Right cardiac atrium (tissue), 5 donors: ENCODE results near the gene CDK11A. TPM values are rescaled to one million over a fixed set of nuclear protein-coding genes. Genes with fewer than 3 reads are reported as not detected.
"Not testable (repeated sequence)": the region's sequence is repeated elsewhere in the genome, so short reads cannot be mapped to it uniquely, and the experiment has no call there.

Experiments used
- ATAC-seq, 2 donors: fragments of 200-7000 bp; cut with Tn5 transposase; one replicate each; pipeline versions ENCODE4 v1.8.0 to v1.9.1; 2020; ENCODE audit warnings: moderate library complexity in 2 of 2, mild to moderate bottlenecking in 1 of 2
- DNase-seq, 3 donors: peaks; one replicate each; pipeline ENCODE4 v3.0.0-alpha.2; 2020
- H3K27ac ChIP-seq: one replicate; pipeline ENCODE4 v1.5.1; 2013; ENCODE audit warnings: mild to moderate bottlenecking, low read length, control low read depth, moderate library complexity
- H3K27me3 ChIP-seq: one replicate; pipeline ENCODE4 v1.6.1; 2013; ENCODE audit not compliant: control insufficient read depth, insufficient read depth
- H3K4me1 ChIP-seq: one replicate; pipeline ENCODE4 v1.6.1; 2013; ENCODE audit warnings: low read length; ENCODE audit not compliant: control insufficient read depth, insufficient read depth
- H3K4me3 ChIP-seq: one replicate; pipeline ENCODE4 v1.5.1; 2013; ENCODE audit warnings: low read length, control low read depth
- H3K9me3 ChIP-seq: one replicate; pipeline ENCODE4 v1.6.1; 2013; ENCODE audit warnings: low read length; ENCODE audit not compliant: control insufficient read depth
- WGBS: extraction: QIAGEN DNeasy Blood & Tissue Kit; methylation state at CpG from one replicate; pipeline ENCODE4 v1.1.7; 2013; 5-methylcytosine and 5-hydroxymethylcytosine counted together
- intact Hi-C, 4 donors: fragments of 100-400 bp; cut with DNase I; formaldehyde crosslinking; loops; one replicate each; pipeline versions ENCODE4 v1.11.0 to v1.14.0; 2022 to 2023
- polyA plus RNA-seq: library from polyadenylated mRNA; stranded (reverse); fragments of 200-250 nt; gene quantifications from one replicate; pipeline ENCODE4 v1.2.3, GENCODE V29; 2013
- total RNA-seq, 4 donors: library from RNA; stranded (reverse); fragmentation: NEBNext Ultra II Directional; extraction: Animal tissue kit (Norgen Biotek cat#: 25700); gene quantifications; one replicate each; pipeline ENCODE4 v1.2.1, GENCODE V29; 2021
- donor health status: healthy with polysubstance abuse.
- donor health status: DM: no; HTN: yes; CAD: no.
- donor health status: DM: no; HTN: no; CAD: no.
- donor health status: DM: no; HTN: yes; CAD: no; lungs with severe emphysema.
- donor health status: DM: yes; HTN: yes; CAD: no.

The CDK11A gene
- total and polyA plus RNA-seq, 5 donors = 16.9 to 25.4 (median 21.6) TPM

DNA sequence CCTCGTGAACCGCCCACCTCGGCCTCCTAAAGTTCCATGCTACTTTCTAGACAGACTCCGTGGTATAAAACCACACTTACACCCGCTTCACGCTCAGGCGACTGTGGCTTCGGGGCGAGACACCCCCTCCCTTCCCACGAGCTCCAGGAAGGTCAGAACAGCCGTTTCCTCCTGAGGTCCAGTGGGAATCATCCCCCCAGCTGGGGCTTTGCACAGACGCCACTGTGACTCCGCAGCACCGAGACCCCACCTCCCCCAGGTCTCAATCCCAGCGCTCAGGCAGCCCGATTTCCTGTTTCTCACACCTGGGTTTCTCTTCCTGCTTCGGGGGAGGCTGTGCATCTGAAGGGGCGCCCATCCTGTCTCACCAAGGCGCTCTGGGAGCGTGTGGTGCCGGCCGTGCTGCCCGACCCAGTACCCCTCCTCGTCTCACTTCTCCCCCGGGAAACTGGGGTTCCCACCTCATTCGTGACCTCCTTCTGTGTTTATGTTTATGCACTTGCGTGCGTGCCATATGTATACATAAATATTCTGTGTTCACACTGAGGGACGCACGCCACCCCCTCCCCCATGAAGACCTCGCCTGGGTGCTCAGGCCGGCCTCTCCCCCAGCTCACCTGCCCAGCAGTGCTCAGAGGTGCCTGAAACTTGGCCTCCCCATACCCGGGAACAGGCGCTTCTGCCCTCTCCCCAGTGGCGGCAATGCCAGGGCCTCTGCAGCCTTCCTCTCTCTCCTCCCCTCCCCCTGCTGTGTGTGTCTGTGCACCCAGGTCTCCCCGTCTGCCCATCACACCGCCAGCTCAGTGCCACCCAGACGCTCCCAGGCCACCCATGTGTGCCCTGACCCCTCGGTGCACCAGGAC lies 46.2 kb downstream of the CDK11A start:
- intact Hi-C loops = no loop called here
- no peak overlapping the region for H3K4me3 ChIP-seq
- DNase-seq (peak in 1 of 3 donors; percentile 52), ATAC-seq (peak; percentile 11 to 20)
- H3K27ac ChIP-seq = peak overlapping the region; percentile 28
- no peaks in the 10 kb centered on the region for H3K4me1 ChIP-seq
- no peaks in the 10 kb centered on the region for H3K27me3 ChIP-seq
- H3K9me3 ChIP-seq = no peaks in the 10 kb centered on the region
- 59% methylated on average over 39 of the region's 39 CpGs for WGBS

GRCh38 chr1:1676087-1676486 lies 48.1 kb downstream of the CDK11A start:
- H3K27ac ChIP-seq, H3K4me3 ChIP-seq, intact Hi-C loops, H3K9me3 ChIP-seq, H3K4me1 ChIP-seq, ATAC-seq, H3K27me3 ChIP-seq: not testable (repeated sequence)
- WGBS = 83% methylated on average over 9 of the region's 21 CpGs
- peak in 1 of 3 donors; percentile 5 for DNase-seq

DNA sequence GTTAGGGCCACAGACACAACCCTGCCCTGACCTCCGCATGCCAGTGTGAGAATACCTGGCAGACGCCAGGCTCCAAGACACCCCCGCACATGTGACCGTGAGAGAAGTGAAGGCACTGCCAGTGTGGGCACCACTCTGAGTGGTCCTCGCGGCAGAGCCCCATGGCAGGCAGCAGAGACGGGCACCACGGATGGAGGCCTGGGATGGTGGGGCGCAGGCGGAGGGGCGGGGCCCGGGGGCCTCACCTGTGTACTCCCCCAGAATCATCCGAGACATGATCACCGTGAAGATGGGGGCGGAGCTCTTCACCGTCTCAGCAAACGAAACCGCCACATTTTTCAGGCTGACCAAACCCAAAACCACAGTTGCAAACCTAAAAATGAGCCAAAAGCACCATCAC lies 48.9 kb downstream of the CDK11A start:
- ATAC-seq, H3K27me3 ChIP-seq, H3K4me1 ChIP-seq, H3K9me3 ChIP-seq, H3K4me3 ChIP-seq, intact Hi-C loops, H3K27ac ChIP-seq: not testable (repeated sequence)
- peak in 1 of 3 donors; percentile 16 for DNase-seq
- WGBS = 94% methylated on average over 15 of the region's 18 CpGs

DNA sequence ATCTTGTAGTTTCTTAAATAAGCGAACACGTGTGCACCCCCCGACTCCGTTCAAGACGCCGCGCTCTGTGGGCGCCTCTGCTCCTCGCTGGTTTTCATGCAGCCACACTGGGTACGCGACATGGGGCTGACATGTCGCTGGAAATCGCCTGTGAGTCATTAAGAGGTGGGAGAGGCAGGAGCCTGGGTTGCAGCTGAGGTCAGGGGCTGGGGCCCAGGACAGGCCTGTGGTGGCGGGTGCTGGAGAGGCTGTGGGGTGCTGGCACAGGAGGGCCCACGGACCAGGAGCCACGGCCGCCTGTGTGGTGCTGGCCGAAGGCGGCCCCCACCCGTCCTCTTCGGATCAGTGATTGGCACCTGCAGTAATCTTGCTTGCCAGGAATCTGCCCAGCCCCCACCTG lies 49.4 kb downstream of the CDK11A start:
- H3K4me1 ChIP-seq, H3K4me3 ChIP-seq, H3K27me3 ChIP-seq, H3K9me3 ChIP-seq, intact Hi-C loops, H3K27ac ChIP-seq, ATAC-seq: not testable (repeated sequence)
- DNase-seq = peak in 1 of 3 donors; percentile 48
- 87% methylated on average over 19 of the region's 21 CpGs for WGBS

- H3K9me3 ChIP-seq = no peaks in the 10 kb centered on the region
- no peak overlapping the region for H3K27ac ChIP-seq
- WGBS = 94% methylated on average over 25 of the region's 25 CpGs
- H3K27me3 ChIP-seq = no peaks in the 10 kb centered on the region
- ATAC-seq (no peak), DNase-seq (peak in 2 of 3 donors; percentile 7 to 23)
- no peak overlapping the region for H3K4me3 ChIP-seq
- no peaks in the 10 kb centered on the region for H3K4me1 ChIP-seq
- intact Hi-C loops = no loop called here
Measured at GRCh38 chr1:1672181-1672965, 51.8 kb downstream of the CDK11A start.

DNA sequence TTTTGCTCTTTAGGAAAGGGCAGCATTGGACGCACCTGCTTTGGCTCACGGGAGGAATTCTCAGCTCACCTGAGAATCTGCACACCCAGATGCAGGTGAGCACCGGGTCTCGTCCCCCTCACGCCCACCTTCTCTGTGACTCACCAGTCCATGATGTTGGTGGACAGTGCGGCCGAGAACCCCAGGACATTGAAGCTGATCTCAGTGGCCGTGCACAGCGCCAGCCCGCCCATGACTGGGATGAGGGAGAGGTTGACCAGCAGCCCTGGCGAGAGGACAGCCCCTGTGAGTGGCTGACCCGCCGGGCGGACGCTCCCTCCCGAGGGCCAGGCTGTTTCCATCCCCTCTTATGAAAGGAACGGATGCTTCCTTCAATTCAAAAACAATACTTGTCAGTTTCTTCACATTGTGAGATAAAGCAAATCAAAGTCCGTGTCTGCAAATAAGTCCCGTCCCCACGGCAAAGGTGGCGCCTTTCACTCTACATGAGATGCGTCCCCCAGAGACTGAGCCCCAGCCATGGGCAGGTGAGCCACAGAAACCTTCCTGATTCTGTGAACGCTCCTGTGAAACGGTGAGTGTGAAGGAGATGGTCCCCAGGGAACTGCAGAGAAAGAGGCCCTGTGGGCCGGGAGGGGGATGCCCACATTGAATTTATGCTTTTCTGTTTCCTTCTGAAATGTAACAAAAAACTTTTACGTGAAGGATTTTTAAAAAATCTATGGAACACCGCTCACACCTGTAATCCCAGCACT lies 52.6 kb downstream of the CDK11A start:
- DNase-seq = peak in 2 of 3 donors; percentile 6 to 48
- intact Hi-C loops = no loop called here
- no peaks in the 10 kb centered on the region for H3K9me3 ChIP-seq
- H3K27ac ChIP-seq = no peak overlapping the region
- H3K4me1 ChIP-seq = no peaks in the 10 kb centered on the region
- no peaks in the 10 kb centered on the region for H3K27me3 ChIP-seq
- no peak overlapping the region for H3K4me3 ChIP-seq
- no peak for ATAC-seq
- WGBS = 81% methylated on average over 27 of the region's 27 CpGs

DNA sequence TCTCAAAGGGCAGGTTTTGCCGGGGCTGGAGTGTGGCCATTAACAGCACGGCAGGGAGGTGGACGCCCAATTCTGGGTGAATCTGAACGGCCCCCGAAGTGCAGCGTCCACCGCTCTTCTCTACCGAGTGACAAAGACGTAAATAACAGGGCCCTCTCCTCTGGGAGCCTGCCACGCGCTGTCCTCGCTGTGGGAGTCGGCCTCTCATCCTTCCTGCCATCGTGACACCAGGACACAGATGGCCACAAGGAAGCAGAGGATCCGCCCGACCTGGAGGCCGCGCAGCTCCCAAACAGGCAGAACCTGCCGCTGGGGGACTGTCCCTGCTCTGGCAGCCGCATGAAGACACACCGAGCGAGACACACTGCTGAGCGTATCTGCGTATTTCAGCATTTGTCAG lies 53.3 kb downstream of the CDK11A start:
- Histone ChIP-seq H3K4me1 (no peaks in the 10 kb centered on the region), H3K27me3 (no peaks in the 10 kb centered on the region), H3K9me3 (no peaks in the 10 kb centered on the region), H3K27ac (no peak overlapping the region), H3K4me3 (no peak overlapping the region)
- DNase-seq = peak in 2 of 3 donors; percentile 8 to 32
- 83% methylated on average over 24 of the region's 24 CpGs for WGBS
- intact Hi-C loops = no loop called here
- ATAC-seq = no peak

- Histone ChIP-seq H3K4me3 (no peak overlapping the region), H3K4me1 (no peaks in the 10 kb centered on the region), H3K27ac (peak overlapping the region; percentile 61), H3K9me3 (no peaks in the 10 kb centered on the region), H3K27me3 (no peaks in the 10 kb centered on the region)
- DNase-seq (peak in 2 of 3 donors; percentile 8 to 44), ATAC-seq (peak in 1 of 2 donors; percentile 49)
- WGBS = 78% methylated on average over 43 of the region's 43 CpGs
- intact Hi-C loops = no loop called here
Measured at GRCh38 chr1:1669468-1670440, 54.4 kb downstream of the CDK11A start.

GRCh38 chr1:1666526-1666925 lies 57.6 kb downstream of the CDK11A start:
- Histone ChIP-seq H3K4me3 (no peak overlapping the region), H3K27ac (no peak overlapping the region), H3K27me3 (no peaks in the 10 kb centered on the region), H3K4me1 (no peaks in the 10 kb centered on the region), H3K9me3 (no peaks in the 10 kb centered on the region)
- 97% methylated on average over 15 of the region's 15 CpGs for WGBS
- ATAC-seq (peak in 1 of 2 donors; percentile 34), DNase-seq (peak in 2 of 3 donors; percentile 13 to 33)
- intact Hi-C loops = no loop called here

GRCh38 chr1:1665815-1666251 lies 58.3 kb downstream of the CDK11A start:
- peak in 1 of 2 donors; percentile 13 for ATAC-seq
- no peak overlapping the region for H3K4me3 ChIP-seq
- intact Hi-C loops = no loop called here

More at GRCh38 chr1:1665815-1666251, 58.3 kb downstream of the CDK11A start:
- peak; percentile 20 to 73 (median 66) for DNase-seq
- Histone ChIP-seq H3K4me1 (no peaks in the 10 kb centered on the region), H3K9me3 (no peaks in the 10 kb centered on the region), H3K27me3 (no peaks in the 10 kb centered on the region), H3K27ac (no peak overlapping the region)
- 84% methylated on average over 25 of the region's 25 CpGs for WGBS
